Adipose tissue (tissue), 3 donors: ENCODE measurements around the gene ITPR2. TPM values are rescaled to one million over a fixed set of nuclear protein-coding genes. Genes with fewer than 3 reads are reported as not detected.

Experiments used
- H3K27ac ChIP-seq: one replicate; pipeline ENCODE4 v1.5.1; 2013; ENCODE audit warnings: low read depth, low read length
- WGBS, 3 donors: extraction: QIAGEN DNeasy Blood & Tissue Kit; methylation state at CpG; one replicate each; pipeline ENCODE4 v1.1.7; 2013; 5-methylcytosine and 5-hydroxymethylcytosine counted together
- polyA plus RNA-seq, 3 donors: library from polyadenylated mRNA; stranded (reverse); fragments of 200-250 nt; gene quantifications; one replicate each; pipeline ENCODE4 v1.2.3, GENCODE V29; 2013
- donor health status: healthy with polysubstance abuse.
- donor health status: Bipolar disorder and iron deficiency.
- donor health status: healthy.

The ITPR2 gene
- polyA plus RNA-seq, 3 donors, result 2.8 to 15.5 (median 4.7) TPM

DNA sequence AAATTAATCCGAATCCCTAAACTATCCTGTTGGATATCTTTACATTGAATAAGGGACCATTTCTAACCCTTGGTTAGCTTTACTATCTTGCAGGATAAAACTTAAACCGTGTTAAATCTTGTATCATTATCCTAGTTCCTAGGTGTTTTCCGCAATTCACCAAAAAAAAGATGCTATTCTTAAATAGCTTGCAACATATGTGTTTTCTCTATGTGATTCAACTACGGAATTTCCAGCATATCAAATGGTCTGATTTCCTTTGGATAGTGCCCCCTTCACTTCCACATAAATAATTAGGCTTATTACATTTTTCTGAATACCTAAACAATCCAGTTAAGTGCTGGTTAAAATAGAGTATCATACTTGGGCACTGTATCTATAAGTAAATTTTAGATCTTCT, 130.3 kb downstream of the ITPR2 start:
- WGBS, 3 donors, result 92 to 96% (median 95%) methylated on average over 4 of the region's 4 CpGs
- H3K27ac ChIP-seq, result no peak overlapping the region

- H3K27ac ChIP-seq, result no peak overlapping the region
- WGBS, 3 donors, result 31 to 97% (median 95%) methylated on average over 1 of the region's 1 CpG
Observed at GRCh38 chr12:26701604-26702215, 131.3 kb downstream of the ITPR2 start.

- no peak overlapping the region for H3K27ac ChIP-seq
- 70 to 86% (median 82%) methylated on average over 4 of the region's 4 CpGs for WGBS, 3 donors
Observed at GRCh38 chr12:26700430-26700829, 132.6 kb downstream of the ITPR2 start.

DNA sequence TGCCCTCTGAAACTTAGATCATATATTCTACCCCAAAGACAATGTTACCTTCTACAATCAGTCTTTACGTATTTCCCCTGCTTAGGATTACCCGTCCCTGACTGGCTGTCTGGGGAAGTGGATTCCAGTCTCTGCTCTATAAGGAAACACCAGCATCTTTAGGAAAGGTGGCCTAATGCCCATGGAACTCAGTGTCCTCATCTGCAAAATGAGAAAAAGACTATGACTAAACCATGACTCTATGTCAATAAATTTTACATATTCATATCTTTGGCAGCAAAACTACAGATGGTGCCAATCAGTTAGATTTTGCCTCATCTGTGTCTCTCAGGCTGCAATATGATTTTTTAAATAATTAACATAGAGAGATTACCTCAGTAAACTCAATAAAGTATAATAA, 133.8 kb downstream of the ITPR2 start:
- 94 to 96% (median 95%) methylated on average over 2 of the region's 2 CpGs for WGBS, 3 donors
- no peak overlapping the region for H3K27ac ChIP-seq

DNA sequence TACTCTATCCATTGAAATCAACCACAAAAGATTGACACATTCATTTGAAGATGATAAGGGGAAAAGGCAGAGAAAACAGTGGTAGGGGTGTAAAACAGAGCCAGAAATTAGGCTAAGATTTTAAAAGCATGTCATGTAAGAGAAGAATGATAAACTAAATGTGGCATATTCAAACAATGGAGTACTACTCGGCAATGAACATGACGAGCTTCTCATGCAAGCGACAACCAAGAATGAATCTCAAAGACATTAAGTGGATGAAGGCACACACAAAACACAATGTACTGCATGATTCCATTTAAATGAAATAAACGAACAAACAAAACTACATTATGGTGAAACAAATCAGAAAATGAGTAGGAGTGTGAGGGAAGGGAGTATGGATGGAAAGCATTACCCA, 134.8 kb downstream of the ITPR2 start:
- no peak overlapping the region for H3K27ac ChIP-seq
- WGBS, 3 donors, result 97 to 100% (median 98%) methylated on average over 4 of the region's 4 CpGs

GRCh38 chr12:26697217-26697616, 135.8 kb downstream of the ITPR2 start:
- no peak overlapping the region for H3K27ac ChIP-seq
- 86 to 91% (median 90%) methylated on average over 3 of the region's 3 CpGs for WGBS, 3 donors

- whole genome bisulfite sequencing, 3 donors, result 62 to 87% (median 79%) methylated on average over 7 of the region's 7 CpGs
Observed at GRCh38 chr12:26696613-26697092, 136.3 kb downstream of the ITPR2 start.

GRCh38 chr12:26696048-26696612, 136.9 kb downstream of the ITPR2 start:
- WGBS, 3 donors, result 94 to 98% (median 95%) methylated on average over 3 of the region's 3 CpGs
- no peak overlapping the region for H3K27ac ChIP-seq

More at GRCh38 chr12:26696613-26697092, 136.3 kb downstream of the ITPR2 start:
- no peak overlapping the region for H3K27ac ChIP-seq

DNA sequence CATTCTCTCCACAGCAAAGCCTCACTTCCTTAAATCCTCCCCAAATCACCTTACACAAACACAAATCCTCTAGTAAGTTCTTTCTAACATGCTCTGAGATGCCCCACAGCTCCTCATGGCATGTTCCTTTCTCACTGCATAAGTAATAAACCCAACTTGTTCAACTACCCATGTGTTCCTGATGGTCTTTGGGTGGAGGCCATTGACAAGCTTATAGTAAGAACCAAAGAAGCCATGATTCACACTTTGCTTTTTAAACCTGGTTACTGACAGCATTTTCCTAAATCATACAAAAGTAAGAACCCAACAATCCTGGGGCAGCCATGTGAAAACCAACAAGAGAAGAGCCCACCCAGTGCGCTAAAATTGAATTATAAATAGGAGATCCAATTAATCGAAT, 138.6 kb downstream of the ITPR2 start:
- 97 to 99% (median 98%) methylated on average over 2 of the region's 2 CpGs for WGBS, 3 donors
- no peak overlapping the region for H3K27ac ChIP-seq

GRCh38 chr12:26692407-26692806, 140.6 kb downstream of the ITPR2 start:
- 86 to 90% (median 90%) methylated on average over 4 of the region's 4 CpGs for WGBS, 3 donors
- no peak overlapping the region for H3K27ac ChIP-seq

DNA sequence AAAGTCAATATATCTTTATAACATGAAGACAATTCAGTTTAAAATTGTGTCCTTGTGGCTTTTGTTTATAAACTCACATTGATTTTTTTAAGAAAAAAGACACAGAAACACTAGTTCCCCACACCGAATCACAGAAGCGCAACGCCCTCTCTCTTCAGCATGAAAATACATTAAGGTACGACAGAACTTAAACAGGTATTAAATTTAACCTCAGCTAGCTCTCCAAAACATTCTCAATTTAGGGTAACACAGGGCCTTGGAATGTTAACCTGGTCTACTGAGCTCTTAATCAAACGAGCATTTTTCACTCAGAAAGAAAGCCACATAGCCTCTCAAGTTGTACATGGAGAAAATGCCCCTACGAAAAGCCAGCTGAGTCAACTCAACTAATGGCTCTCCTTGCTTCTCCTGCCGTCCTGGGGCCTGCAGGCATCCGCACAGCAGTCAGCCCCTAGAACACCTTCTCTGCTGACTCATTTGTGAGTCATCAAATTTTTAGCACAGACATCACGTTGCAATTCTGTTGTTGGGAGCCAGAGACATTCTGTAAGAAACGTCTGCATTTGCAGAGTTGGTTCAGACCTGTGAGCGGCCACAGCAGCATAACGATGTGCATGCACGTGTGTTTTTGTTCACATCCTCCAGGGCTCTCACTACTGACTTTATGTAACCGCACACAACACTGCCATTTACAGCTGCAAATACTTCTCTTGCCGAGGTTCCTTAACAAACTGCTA, 141.6 kb downstream of the ITPR2 start:
- no peak overlapping the region for H3K27ac ChIP-seq
- WGBS, 3 donors, result 80 to 82% (median 80%) methylated on average over 15 of the region's 15 CpGs

DNA sequence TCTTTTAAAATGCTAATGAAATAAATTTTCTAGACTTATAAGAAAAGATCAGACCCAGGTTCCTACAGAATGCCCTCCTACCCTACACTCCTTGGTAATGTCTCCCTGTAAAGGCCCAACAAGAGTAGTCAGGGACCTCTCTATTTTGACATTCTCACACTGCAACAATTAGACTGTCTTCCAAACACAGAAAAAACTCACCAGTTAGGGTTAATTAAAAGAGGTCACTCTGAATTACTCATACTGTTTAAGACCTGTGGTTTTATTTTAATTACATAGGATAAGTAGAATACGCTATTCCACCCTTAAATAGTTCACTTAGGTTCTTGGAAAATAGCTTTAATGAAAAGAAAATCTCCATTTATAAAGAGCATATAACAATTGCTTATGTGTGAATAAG, 142.4 kb downstream of the ITPR2 start:
- H3K27ac ChIP-seq, result no peak overlapping the region
- WGBS, 3 donors, result 95 to 100% (median 97%) methylated on average over 1 of the region's 1 CpG

- 83 to 94% (median 90%) methylated on average over 6 of the region's 6 CpGs for WGBS, 3 donors
- no peak overlapping the region for H3K27ac ChIP-seq
Observed at GRCh38 chr12:26689281-26689841, 143.6 kb downstream of the ITPR2 start.

- no peak overlapping the region for H3K27ac ChIP-seq
- WGBS, 3 donors, result 86 to 98% (median 95%) methylated on average over 1 of the region's 1 CpG
Observed at GRCh38 chr12:26688344-26688904, 144.6 kb downstream of the ITPR2 start.

GRCh38 chr12:26686408-26686807, 146.6 kb downstream of the ITPR2 start:
- no peak overlapping the region for H3K27ac ChIP-seq
- 48 to 77% (median 72%) methylated on average over 4 of the region's 4 CpGs for WGBS, 3 donors

DNA sequence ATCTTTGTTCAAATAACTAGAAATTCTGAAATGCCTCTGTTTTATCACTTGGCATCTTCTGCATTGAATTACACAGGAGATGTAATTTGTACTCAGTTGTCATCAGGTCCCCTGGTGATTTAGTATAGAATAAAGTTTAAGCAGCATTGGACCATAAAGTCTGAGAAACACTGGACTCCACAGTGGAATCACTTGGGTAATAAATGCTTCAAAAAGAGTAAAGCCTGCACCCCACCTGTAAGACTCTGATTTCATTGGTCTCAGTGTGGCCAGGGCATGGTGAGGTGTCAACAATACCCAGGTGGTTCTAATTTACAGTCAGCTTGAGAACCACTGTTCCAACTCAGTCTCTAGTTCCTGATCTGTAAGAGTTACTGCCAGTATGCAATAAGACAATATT, 148.9 kb downstream of the ITPR2 start:
- H3K27ac ChIP-seq, result no peak overlapping the region

- WGBS, 3 donors, result 82 to 97% (median 88%) methylated on average over 5 of the region's 5 CpGs
Observed at GRCh38 chr12:26683443-26683842, 149.6 kb downstream of the ITPR2 start.

DNA sequence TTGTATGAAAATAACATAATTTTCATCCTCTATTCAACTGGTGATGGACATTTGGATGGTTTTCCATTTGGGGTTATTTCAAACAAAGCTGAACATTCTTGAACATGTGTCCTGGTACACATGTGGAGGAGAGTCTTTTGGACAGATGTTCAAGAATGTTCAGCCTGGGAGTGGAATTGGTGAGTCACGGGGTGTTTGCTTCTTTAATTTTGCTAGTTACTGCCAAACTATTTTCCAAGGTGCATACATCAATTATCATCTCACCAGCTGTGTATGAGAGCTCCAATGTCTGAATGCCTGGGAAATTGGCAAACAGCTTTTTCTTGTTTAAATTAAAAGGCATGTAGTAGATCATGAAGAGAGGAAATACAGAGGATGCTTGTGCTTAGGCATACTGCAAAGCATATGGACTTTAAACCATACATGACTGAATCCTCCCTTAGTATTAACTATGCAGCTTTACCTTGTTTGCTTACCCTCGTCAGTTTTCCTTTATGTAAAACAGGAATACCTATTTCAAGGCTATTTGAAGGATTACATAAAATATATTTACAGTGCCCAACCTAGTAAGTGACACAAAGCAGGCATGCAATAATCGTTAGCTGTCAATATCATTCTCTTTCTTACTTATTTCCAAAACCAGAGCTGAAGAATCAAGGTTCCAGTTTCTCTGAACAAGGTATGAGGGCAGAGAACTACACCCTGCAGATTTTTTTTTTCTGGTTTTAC, 152.1 kb downstream of the ITPR2 start:
- WGBS, 3 donors, result 69 to 80% (median 74%) methylated on average over 3 of the region's 3 CpGs
- no peak overlapping the region for H3K27ac ChIP-seq

More at GRCh38 chr12:26683443-26683842, 149.6 kb downstream of the ITPR2 start:
- H3K27ac ChIP-seq, result no peak overlapping the region
